ENCODE data around the gene AGAP5.
"Not testable (repeated sequence)": the region's sequence is repeated elsewhere in the genome, so short reads cannot be mapped to it uniquely, and the experiment has no call there.

DNA sequence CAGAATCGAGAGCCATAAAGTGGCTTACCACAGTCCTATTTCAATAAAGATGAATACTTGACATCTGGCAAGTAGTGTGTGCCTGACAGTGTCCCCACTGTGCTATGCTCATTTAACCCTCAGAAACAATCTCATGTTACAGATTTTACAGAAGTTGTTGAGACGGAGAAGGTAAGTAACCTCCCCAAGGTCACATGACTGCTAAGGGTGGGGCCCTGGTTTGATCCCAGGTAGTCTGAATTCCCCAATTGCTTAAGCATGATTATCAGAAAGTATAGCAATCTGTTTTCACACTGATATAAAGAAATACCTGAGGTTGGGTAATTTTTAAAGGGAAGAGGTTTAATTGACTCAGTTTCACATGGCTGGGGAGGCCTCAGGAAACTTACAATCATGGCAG, 910 bp upstream of the AGAP5 start:
- TF ChIP-seq, protein P1, sequence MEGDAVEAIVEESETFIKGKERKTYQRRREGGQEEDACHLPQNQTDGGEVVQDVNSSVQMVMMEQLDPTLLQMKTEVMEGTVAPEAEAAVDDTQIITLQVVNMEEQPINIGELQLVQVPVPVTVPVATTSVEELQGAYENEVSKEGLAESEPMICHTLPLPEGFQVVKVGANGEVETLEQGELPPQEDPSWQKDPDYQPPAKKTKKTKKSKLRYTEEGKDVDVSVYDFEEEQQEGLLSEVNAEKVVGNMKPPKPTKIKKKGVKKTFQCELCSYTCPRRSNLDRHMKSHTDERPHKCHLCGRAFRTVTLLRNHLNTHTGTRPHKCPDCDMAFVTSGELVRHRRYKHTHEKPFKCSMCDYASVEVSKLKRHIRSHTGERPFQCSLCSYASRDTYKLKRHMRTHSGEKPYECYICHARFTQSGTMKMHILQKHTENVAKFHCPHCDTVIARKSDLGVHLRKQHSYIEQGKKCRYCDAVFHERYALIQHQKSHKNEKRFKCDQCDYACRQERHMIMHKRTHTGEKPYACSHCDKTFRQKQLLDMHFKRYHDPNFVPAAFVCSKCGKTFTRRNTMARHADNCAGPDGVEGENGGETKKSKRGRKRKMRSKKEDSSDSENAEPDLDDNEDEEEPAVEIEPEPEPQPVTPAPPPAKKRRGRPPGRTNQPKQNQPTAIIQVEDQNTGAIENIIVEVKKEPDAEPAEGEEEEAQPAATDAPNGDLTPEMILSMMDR (IDR thresholded peaks at IDR 0.05; ENCODE audit: low read length) = not testable (repeated sequence)
- not testable (repeated sequence) for TF ChIP-seq EZH2phosphoT487 (IDR thresholded peaks at IDR 0.05; ENCODE audit: low read length)

Measured in MM.1S (cell line).